NCI-H2227 (cell line): ENCODE results near the gene ITGAL.

Experiments
- DNase-seq: peaks from one replicate; lab custom pipeline; 2025; ENCODE audit not compliant: unreplicated experiment; lab: John Stamatoyannopoulos, UW

The ITGAL gene

DNA sequence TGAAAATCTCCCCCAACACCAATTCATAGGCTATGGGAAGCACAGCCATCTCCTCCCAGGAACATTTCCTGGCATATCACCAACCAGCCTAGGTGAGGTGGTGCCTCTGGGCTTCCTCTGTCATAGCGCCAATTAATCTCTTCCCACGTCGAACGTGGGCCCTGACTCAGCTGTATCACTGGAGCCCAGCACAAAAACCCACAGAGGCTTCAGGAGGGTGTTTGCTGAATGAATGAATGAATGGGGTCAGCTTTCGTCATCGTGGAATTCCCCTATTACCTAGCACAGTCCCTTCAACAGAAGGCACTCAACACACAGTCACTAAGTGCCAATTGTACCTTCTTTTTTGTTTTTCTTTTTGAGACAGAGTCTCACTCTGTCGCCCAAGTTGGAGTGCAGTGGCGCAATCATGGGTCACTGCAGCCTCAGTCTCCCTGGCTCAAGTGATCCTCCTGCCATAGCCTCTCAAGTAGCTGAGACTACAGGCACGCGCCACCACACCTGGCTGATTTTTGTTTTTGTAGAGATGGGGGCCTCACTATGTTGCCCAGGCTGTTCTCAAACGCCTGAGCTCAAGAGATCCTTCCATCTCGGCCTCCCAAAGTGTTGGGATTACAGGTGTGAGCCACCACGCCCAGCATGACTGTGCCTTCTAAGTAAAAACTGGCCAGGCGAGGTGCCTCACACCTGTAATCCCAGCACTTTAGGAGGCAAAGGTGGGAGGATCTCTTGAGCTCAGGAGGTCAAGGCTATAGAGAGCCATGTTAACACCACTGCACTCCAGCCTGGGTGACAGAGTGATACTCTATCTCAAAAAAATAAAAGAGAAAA is 94.8 kb downstream of the ITGAL start:
- no peak for DNase-seq

- DNase-seq: peak; percentile 27
These were observed 95.6 kb downstream of the ITGAL start for GRCh38 chr16:30567991-30568638.

DNA sequence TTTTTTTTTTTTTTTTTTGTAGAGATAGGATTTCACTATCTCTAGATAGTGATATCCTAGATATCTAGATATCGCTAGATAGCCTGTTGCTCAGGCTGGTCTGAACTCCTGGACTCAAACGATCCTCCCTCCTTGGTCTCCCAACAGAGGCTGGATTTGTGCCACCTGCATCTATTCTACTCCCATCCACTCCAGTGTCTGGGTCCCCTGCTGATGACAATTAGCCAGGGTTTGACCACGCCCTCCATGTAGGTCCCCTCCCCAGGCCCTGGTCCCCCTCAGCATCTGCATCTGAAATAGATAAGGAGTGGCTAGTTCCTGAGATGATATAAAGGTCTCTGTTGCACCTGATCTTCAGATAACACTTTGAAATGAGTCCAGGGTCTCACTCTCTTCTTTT is 96.7 kb downstream of the ITGAL start:
- no peak for DNase-seq

- no peak for DNase-seq
These were observed 97.4 kb downstream of the ITGAL start for GRCh38 chr16:30569746-30570635.

- DNase-seq: peak; percentile 51
These were observed 98.3 kb downstream of the ITGAL start for GRCh38 chr16:30570636-30571444.

- DNase-seq: peak; percentile 98
These were observed 99.1 kb downstream of the ITGAL start, which contains the start of gene ZNF688 for GRCh38 chr16:30571445-30572322. TSS of gene ZNF688 (minus strand) at chr16:30571714. CDS start at chr16:30571629, 85 bp downstream.
